GM23338 (cell line): Measurements from ENCODE around the gene DENND5A.

Experiments used
- CREB1 ChIP-seq: fragments of 250-450 bp; sonication (Bioruptor Pico); IDR thresholded peaks from 2 replicates; pipeline ENCODE4 v1.5.0; 2020; ENCODE audit warnings: low read depth, mild to moderate bottlenecking, moderate library complexity
- EZH2 ChIP-seq: fragments of 200-600 bp; sonication (generic); IDR thresholded peaks from one replicate; pipeline ENCODE4 v1.8.0; 2017; ENCODE audit warnings: antibody characterized with exemption, mild to moderate bottlenecking, low read depth; ENCODE audit not compliant: unreplicated experiment
- POLR2AphosphoS5 ChIP-seq: IDR thresholded peaks from 2 replicates; pipeline ENCODE4 v1.6.1; 2016; ENCODE audit warnings: antibody characterized with exemption, low read depth
- ZNF114 ChIP-seq: fragments of 250-450 bp; sonication (Bioruptor Pico); IDR thresholded peaks from 2 replicates; pipeline ENCODE4 v1.5.0; 2020; ENCODE audit warnings: mild to moderate bottlenecking, moderate library complexity
- TF ChIP-seq, protein P1 (sequence below), 2 experiments: fragments of 200-600 bp in 1 of 2; sonication (generic) in 1 of 2; conservative IDR thresholded peaks; 2 replicates each; pipeline versions ENCODE4 v1.5.1 to v1.6.1; 2016 to 2017; ENCODE audit warnings: antibody characterized with exemption in 2 of 2, low read depth in 2 of 2, mild to moderate bottlenecking in 2 of 2, moderate library complexity in 1 of 2
- TF ChIP-seq, protein P2 (sequence below): IDR thresholded peaks from one replicate; pipeline ENCODE4 v1.6.1; 2018; ENCODE audit warnings: antibody characterized with exemption; ENCODE audit not compliant: unreplicated experiment

DNA sequence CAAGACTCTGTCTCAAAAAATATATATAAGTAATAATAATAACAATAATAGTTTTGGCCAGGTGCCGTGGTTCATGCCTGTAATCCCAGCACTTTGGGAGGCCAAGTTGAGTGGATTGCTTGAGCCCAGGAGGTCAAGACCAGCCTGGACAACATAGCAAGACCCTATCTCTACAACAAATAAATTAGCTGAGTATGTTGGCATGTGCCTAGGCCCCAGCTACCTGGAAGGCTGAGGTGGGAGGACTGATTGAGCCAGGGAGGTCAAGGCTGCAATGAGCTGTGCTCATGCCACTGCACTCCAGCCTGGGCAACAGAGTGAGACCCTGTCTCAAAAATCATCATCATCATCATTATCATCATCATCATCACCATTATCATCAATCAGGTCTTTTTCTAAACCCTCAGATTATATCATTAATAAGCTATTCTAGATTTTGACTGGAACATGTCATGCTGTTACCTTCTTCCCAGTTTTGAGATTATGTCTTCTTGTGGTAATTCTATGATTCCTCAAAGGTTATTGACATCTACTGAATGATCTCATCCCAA lies 39.3 kb downstream of the DENND5A start:
- TF ChIP-seq, protein P1, sequence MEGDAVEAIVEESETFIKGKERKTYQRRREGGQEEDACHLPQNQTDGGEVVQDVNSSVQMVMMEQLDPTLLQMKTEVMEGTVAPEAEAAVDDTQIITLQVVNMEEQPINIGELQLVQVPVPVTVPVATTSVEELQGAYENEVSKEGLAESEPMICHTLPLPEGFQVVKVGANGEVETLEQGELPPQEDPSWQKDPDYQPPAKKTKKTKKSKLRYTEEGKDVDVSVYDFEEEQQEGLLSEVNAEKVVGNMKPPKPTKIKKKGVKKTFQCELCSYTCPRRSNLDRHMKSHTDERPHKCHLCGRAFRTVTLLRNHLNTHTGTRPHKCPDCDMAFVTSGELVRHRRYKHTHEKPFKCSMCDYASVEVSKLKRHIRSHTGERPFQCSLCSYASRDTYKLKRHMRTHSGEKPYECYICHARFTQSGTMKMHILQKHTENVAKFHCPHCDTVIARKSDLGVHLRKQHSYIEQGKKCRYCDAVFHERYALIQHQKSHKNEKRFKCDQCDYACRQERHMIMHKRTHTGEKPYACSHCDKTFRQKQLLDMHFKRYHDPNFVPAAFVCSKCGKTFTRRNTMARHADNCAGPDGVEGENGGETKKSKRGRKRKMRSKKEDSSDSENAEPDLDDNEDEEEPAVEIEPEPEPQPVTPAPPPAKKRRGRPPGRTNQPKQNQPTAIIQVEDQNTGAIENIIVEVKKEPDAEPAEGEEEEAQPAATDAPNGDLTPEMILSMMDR (conservative IDR thresholded peaks at IDR 0.05; ENCODE audit: low read depth in 2 of 2) = no peak
- TF ChIP-seq POLR2AphosphoS5 (no peak), EZH2 (no peak), CREB1 (CRISPR knock-in tag) (no peak), ZNF114 (CRISPR knock-in tag) (no peak)
- TF ChIP-seq, protein P2, sequence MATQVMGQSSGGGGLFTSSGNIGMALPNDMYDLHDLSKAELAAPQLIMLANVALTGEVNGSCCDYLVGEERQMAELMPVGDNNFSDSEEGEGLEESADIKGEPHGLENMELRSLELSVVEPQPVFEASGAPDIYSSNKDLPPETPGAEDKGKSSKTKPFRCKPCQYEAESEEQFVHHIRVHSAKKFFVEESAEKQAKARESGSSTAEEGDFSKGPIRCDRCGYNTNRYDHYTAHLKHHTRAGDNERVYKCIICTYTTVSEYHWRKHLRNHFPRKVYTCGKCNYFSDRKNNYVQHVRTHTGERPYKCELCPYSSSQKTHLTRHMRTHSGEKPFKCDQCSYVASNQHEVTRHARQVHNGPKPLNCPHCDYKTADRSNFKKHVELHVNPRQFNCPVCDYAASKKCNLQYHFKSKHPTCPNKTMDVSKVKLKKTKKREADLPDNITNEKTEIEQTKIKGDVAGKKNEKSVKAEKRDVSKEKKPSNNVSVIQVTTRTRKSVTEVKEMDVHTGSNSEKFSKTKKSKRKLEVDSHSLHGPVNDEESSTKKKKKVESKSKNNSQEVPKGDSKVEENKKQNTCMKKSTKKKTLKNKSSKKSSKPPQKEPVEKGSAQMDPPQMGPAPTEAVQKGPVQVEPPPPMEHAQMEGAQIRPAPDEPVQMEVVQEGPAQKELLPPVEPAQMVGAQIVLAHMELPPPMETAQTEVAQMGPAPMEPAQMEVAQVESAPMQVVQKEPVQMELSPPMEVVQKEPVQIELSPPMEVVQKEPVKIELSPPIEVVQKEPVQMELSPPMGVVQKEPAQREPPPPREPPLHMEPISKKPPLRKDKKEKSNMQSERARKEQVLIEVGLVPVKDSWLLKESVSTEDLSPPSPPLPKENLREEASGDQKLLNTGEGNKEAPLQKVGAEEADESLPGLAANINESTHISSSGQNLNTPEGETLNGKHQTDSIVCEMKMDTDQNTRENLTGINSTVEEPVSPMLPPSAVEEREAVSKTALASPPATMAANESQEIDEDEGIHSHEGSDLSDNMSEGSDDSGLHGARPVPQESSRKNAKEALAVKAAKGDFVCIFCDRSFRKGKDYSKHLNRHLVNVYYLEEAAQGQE = no peak
